HG03280 (cell line): ENCODE results near the gene PDE8B.
"Not testable (repeated sequence)": the region's sequence is repeated elsewhere in the genome, so short reads cannot be mapped to it uniquely, and the experiment has no call there.

Experiments used
- ATAC-seq: cut with Tn5 transposase; IDR thresholded peaks from one replicate; pipeline ENCODE4 v1.9.1; 2021; ENCODE audit warnings: mild to moderate bottlenecking, moderate library complexity; ENCODE audit not compliant: unreplicated experiment

PDE8B gene

GRCh38 chr5:77427998-77428397, 217.5 kb downstream of the PDE8B start:
- ATAC-seq, result no peak

GRCh38 chr5:77428526-77428925, 218.0 kb downstream of the PDE8B start:
- ATAC-seq, result no peak

GRCh38 chr5:77430726-77431125, 220.2 kb downstream of the PDE8B start:
- ATAC-seq, result no peak

- no peak for ATAC-seq
These were observed 220.8 kb downstream of the PDE8B start for GRCh38 chr5:77431286-77431685.

GRCh38 chr5:77431719-77432118, 221.2 kb downstream of the PDE8B start:
- ATAC-seq, result no peak

GRCh38 chr5:77437194-77437593, 226.7 kb downstream of the PDE8B start:
- ATAC-seq, result no peak

GRCh38 chr5:77438071-77438470, 227.6 kb downstream of the PDE8B start:
- no peak for ATAC-seq

GRCh38 chr5:77443670-77444069, 233.2 kb downstream of the PDE8B start:
- ATAC-seq, result no peak

GRCh38 chr5:77444356-77444755, 233.9 kb downstream of the PDE8B start:
- no peak for ATAC-seq

GRCh38 chr5:77448831-77449230, 238.4 kb downstream of the PDE8B start:
- no peak for ATAC-seq

GRCh38 chr5:77449277-77449676, 238.8 kb downstream of the PDE8B start:
- no peak for ATAC-seq

GRCh38 chr5:77449981-77450380, 239.5 kb downstream of the PDE8B start:
- no peak for ATAC-seq

GRCh38 chr5:77452351-77452750, 241.9 kb downstream of the PDE8B start:
- no peak for ATAC-seq

GRCh38 chr5:77454123-77454522, 243.6 kb downstream of the PDE8B start:
- ATAC-seq, result no peak

GRCh38 chr5:77461287-77461686, 250.8 kb downstream of the PDE8B start:
- no peak for ATAC-seq

GRCh38 chr5:77463905-77464304, 253.4 kb downstream of the PDE8B start:
- no peak for ATAC-seq

- not testable (repeated sequence) for ATAC-seq
These were observed 258.4 kb downstream of the PDE8B start for GRCh38 chr5:77468875-77469274.

GRCh38 chr5:77475041-77475440, 264.6 kb downstream of the PDE8B start:
- ATAC-seq, result not testable (repeated sequence)
